Karpas-422 (cell line): ENCODE results near the gene STUB1. TPM values are rescaled to one million over a fixed set of nuclear protein-coding genes. Genes with fewer than 3 reads are reported as not detected.

ENCODE experiments used
- DNase-seq: peaks from one replicate; pipeline ENCODE4 v3.0.0-alpha.2; 2015
- H2AFZ ChIP-seq: fragments of 200-600 bp; sonication (generic); 2 replicates; pipeline ENCODE4 v1.6.1; 2014; ENCODE audit warnings: antibody characterized with exemption, low read length, mixed read lengths
- H3K27ac ChIP-seq: fragments of 200-600 bp; sonication (generic); 2 replicates; pipeline ENCODE4 v1.5.1; 2014; ENCODE audit warnings: mild to moderate bottlenecking, low read length, moderate library complexity
- H3K27me3 ChIP-seq: fragments of 200-600 bp; sonication (generic); 2 replicates; pipeline ENCODE4 v1.6.1; 2014; ENCODE audit warnings: low read length, mixed read lengths
- H3K36me3 ChIP-seq: fragments of 200-600 bp; sonication (generic); 2 replicates; pipeline ENCODE4 v1.6.1; 2014; ENCODE audit warnings: low read length, mixed read lengths; ENCODE audit not compliant: insufficient read depth
- H3K4me1 ChIP-seq: fragments of 200-600 bp; sonication (generic); 2 replicates; pipeline ENCODE4 v1.6.1; 2014; ENCODE audit warnings: mild to moderate bottlenecking, low read length, mixed read lengths
- H3K4me2 ChIP-seq: fragments of 200-600 bp; sonication (generic); 2 replicates; pipeline ENCODE4 v1.6.1; 2014; ENCODE audit warnings: low read length, low read depth, mild to moderate bottlenecking; ENCODE audit not compliant: poor library complexity, severe bottlenecking
- H3K4me3 ChIP-seq: fragments of 200-600 bp; sonication (generic); 2 replicates; pipeline ENCODE4 v1.5.1; 2014; ENCODE audit warnings: mild to moderate bottlenecking, antibody characterized with exemption, low read length, mixed read lengths
- H3K79me2 ChIP-seq: fragments of 200-600 bp; sonication (generic); 2 replicates; pipeline ENCODE4 v1.6.1; 2014; ENCODE audit warnings: mild to moderate bottlenecking, low read length, mixed read lengths
- H3K9ac ChIP-seq: fragments of 200-600 bp; sonication (generic); 2 replicates; pipeline ENCODE4 v1.6.0; 2014; ENCODE audit warnings: low read length
- H3K9me2 ChIP-seq: fragments of 200-600 bp; sonication (generic), shearing (Covaris generic); replicated peaks from 2 replicates; pipeline ENCODE4 v1.6.0; 2014; ENCODE audit warnings: mild to moderate bottlenecking, low read length, moderate library complexity; ENCODE audit not compliant: insufficient read depth
- H3K9me3 ChIP-seq: fragments of 300-700, 200-600 bp; sonication (generic); 2 replicates; pipeline ENCODE4 v1.6.1; 2014; ENCODE audit warnings: low read length, mixed read lengths
- H4K20me1 ChIP-seq: fragments of 200-600 bp; sonication (generic); 2 replicates; pipeline ENCODE4 v1.6.1; 2014; ENCODE audit warnings: mild to moderate bottlenecking, antibody characterized with exemption, low read length, low read depth; ENCODE audit not compliant: insufficient read depth
- total RNA-seq: library from RNA; depleted of rRNA; stranded (reverse); fragments of >200 nt; shearing (Covaris generic); gene quantifications from 2 replicates; pipeline ENCODE4 v1.2.3, GENCODE V29; 2014; ENCODE audit warnings: low replicate concordance

Gene STUB1
- total RNA-seq, 1 experiment from 2014 or later = 145 TPM

- Histone ChIP-seq H3K4me2 (no peak overlapping the region), H3K36me3 (no peaks in the 10 kb centered on the region; the same call in 1 of the 2 replicates), H3K27me3 (no peaks in the 10 kb centered on the region), H3K9me2 (no peaks in the 10 kb centered on the region), H4K20me1 (no peaks in the 10 kb centered on the region), H3K27ac (no peak overlapping the region), H3K4me1 (peaks cover 13% of the 10 kb centered on the region), H3K79me2 (0 out of 2 replicates have a peak, but pooled peaks cover 3% of the 10 kb centered on the region), H2AFZ (no peak overlapping the region), H3K4me3 (no peak overlapping the region), H3K9me3 (no peaks in the 10 kb centered on the region), H3K9ac (no peak overlapping the region)
- DNase-seq = peak; percentile 37
These were observed 21.3 kb upstream of the STUB1 start for GRCh38 chr16:658679-659571.

- DNase-seq = no peak
- Histone ChIP-seq H3K36me3 (no peaks in the 10 kb centered on the region; the same call in 1 of the 2 replicates), H3K79me2 (0 out of 2 replicates have a peak, but pooled peaks cover 3% of the 10 kb centered on the region), H3K27me3 (no peaks in the 10 kb centered on the region), H3K4me1 (peaks cover 13% of the 10 kb centered on the region), H3K4me3 (no peak overlapping the region), H3K9ac (no peak overlapping the region), H3K9me3 (no peaks in the 10 kb centered on the region), H2AFZ (no peak overlapping the region), H3K27ac (no peak overlapping the region), H3K4me2 (no peak overlapping the region), H3K9me2 (no peaks in the 10 kb centered on the region), H4K20me1 (no peaks in the 10 kb centered on the region)
These were observed 20.6 kb upstream of the STUB1 start for GRCh38 chr16:659618-660017.

GRCh38 chr16:660132-660458, 20.1 kb upstream of the STUB1 start:
- H3K9ac ChIP-seq = peak overlapping the region; percentile 37
- H3K9me3 ChIP-seq = no peaks in the 10 kb centered on the region
- peak overlapping the region; percentile 40 for H3K4me2 ChIP-seq

GRCh38 chr16:660459-661183, 19.6 kb upstream of the STUB1 start:
- H3K27me3 ChIP-seq = no peaks in the 10 kb centered on the region
- no peaks in the 10 kb centered on the region for H3K9me3 ChIP-seq
- peaks cover 13% of the 10 kb centered on the region for H3K4me1 ChIP-seq
- 0 out of 2 replicates have a peak, but pooled peaks cover 3% of the 10 kb centered on the region for H3K79me2 ChIP-seq
- H2AFZ ChIP-seq = no peak overlapping the region
- no peaks in the 10 kb centered on the region for H4K20me1 ChIP-seq
- H3K27ac ChIP-seq = peak overlapping the region; percentile 22
- H3K4me3 ChIP-seq = peak overlapping the region; percentile 28; the same call in 1 of the 2 replicates
- H3K9ac ChIP-seq = peak overlapping the region; percentile 60
- H3K4me2 ChIP-seq = peak overlapping the region; percentile 50
- no peaks in the 10 kb centered on the region for H3K9me2 ChIP-seq
- no peaks in the 10 kb centered on the region; the same call in 1 of the 2 replicates for H3K36me3 ChIP-seq
- DNase-seq = peak; percentile 95

More at GRCh38 chr16:660132-660458, 20.1 kb upstream of the STUB1 start:
- H3K4me3 ChIP-seq = no peak overlapping the region
- H2AFZ ChIP-seq = no peak overlapping the region
- H3K4me1 ChIP-seq = peaks cover 13% of the 10 kb centered on the region
- H3K27me3 ChIP-seq = no peaks in the 10 kb centered on the region
- H3K27ac ChIP-seq = peak overlapping the region; percentile 22
- H4K20me1 ChIP-seq = no peaks in the 10 kb centered on the region
- H3K36me3 ChIP-seq = no peaks in the 10 kb centered on the region; the same call in 1 of the 2 replicates
- 0 out of 2 replicates have a peak, but pooled peaks cover 3% of the 10 kb centered on the region for H3K79me2 ChIP-seq
- H3K9me2 ChIP-seq = no peaks in the 10 kb centered on the region
- DNase-seq = no peak

- Histone ChIP-seq H3K27ac (no peak overlapping the region), H3K27me3 (no peaks in the 10 kb centered on the region), H3K79me2 (0 out of 2 replicates have a peak, but pooled peaks cover 3% of the 10 kb centered on the region), H3K4me3 (peak overlapping the region; percentile 28; the same call in 1 of the 2 replicates), H3K4me2 (peak overlapping the region; percentile 50), H3K9me3 (no peaks in the 10 kb centered on the region), H3K9ac (peak overlapping the region; percentile 60), H3K36me3 (no peaks in the 10 kb centered on the region; the same call in 1 of the 2 replicates), H4K20me1 (no peaks in the 10 kb centered on the region), H3K4me1 (peaks cover 13% of the 10 kb centered on the region), H2AFZ (no peak overlapping the region), H3K9me2 (no peaks in the 10 kb centered on the region)
- DNase-seq = no peak
These were observed 18.9 kb upstream of the STUB1 start for GRCh38 chr16:661184-661821.

- no peak overlapping the region for H3K4me2 ChIP-seq
- no peaks in the 10 kb centered on the region for H4K20me1 ChIP-seq
- DNase-seq = no peak
- no peak overlapping the region for H2AFZ ChIP-seq
- no peaks in the 10 kb centered on the region; the same call in 1 of the 2 replicates for H3K36me3 ChIP-seq
- H3K9me3 ChIP-seq = no peaks in the 10 kb centered on the region
- H3K4me1 ChIP-seq = peaks cover 13% of the 10 kb centered on the region
- no peaks in the 10 kb centered on the region for H3K9me2 ChIP-seq
- H3K4me3 ChIP-seq = no peak overlapping the region
- H3K27me3 ChIP-seq = no peaks in the 10 kb centered on the region
- no peak overlapping the region for H3K9ac ChIP-seq
- 0 out of 2 replicates have a peak, but pooled peaks cover 3% of the 10 kb centered on the region for H3K79me2 ChIP-seq
- H3K27ac ChIP-seq = no peak overlapping the region
These were observed 18.1 kb upstream of the STUB1 start for GRCh38 chr16:662095-662494.

GRCh38 chr16:662597-662996, 17.6 kb upstream of the STUB1 start:
- no peak overlapping the region for H3K4me2 ChIP-seq
- H3K9ac ChIP-seq = no peak overlapping the region
- H3K9me3 ChIP-seq = no peaks in the 10 kb centered on the region
- H3K9me2 ChIP-seq = no peaks in the 10 kb centered on the region
- H3K36me3 ChIP-seq = no peaks in the 10 kb centered on the region; the same call in 1 of the 2 replicates
- 0 out of 2 replicates have a peak, but pooled peaks cover 3% of the 10 kb centered on the region for H3K79me2 ChIP-seq
- no peak overlapping the region for H3K27ac ChIP-seq
- no peak overlapping the region for H3K4me3 ChIP-seq
- peaks cover 13% of the 10 kb centered on the region for H3K4me1 ChIP-seq
- no peaks in the 10 kb centered on the region for H4K20me1 ChIP-seq
- no peak for DNase-seq
- H2AFZ ChIP-seq = no peak overlapping the region
- no peaks in the 10 kb centered on the region for H3K27me3 ChIP-seq
